22Rv1 (cell line): ENCODE data around the gene HIVEP3.

Source experiments
- CTCF ChIP-seq: fragments of 450-650 bp; IDR thresholded peaks from 2 replicates; pipeline ENCODE4 v1.5.1; 2017; ENCODE audit warnings: mild to moderate bottlenecking
- ZFX ChIP-seq: fragments of 450-650 bp; IDR thresholded peaks from 2 replicates; pipeline ENCODE4 v1.6.1; 2017; ENCODE audit warnings: antibody characterized with exemption, borderline replicate concordance

GRCh38 chr1:41682845-41683625, 235.7 kb downstream of the HIVEP3 start:
- no peak for TF ChIP-seq CTCF
- TF ChIP-seq ZFX = no peak
